K562 (cell line): ENCODE results near the gene WBP2NL. TPM values are rescaled to one million over a fixed set of nuclear protein-coding genes. Genes with fewer than 3 reads are reported as not detected.

Experiments
- ATAC-seq: fragments of 200-7000 bp; cut with Tn5 transposase; 3 replicates; pipeline ENCODE4 v1.9.1; 2020; ENCODE audit warnings: moderate library complexity
- BruUV-seq: library from RNA; stranded (reverse); fragments of 400-500 nt; replicated peaks from 2 replicates; lab custom pipeline; 2021; lab: Mats Ljungman, UMichigan
- CTCF ChIA-PET: fragments of 300-600 bp; formaldehyde crosslinking; extraction: SDS; loops from one replicate; lab custom pipeline; 2021; ENCODE audit warnings: low intra/inter-chr PET ratio; lab: Yijun Ruan, JAX
- POLR2A ChIA-PET: fragments of 300-600, 350-650 bp; sonication (Branson Sonifier 250); formaldehyde crosslinking; extraction: SDS; loops from one replicate; lab custom pipeline; 2021; ENCODE audit warnings: antibody characterized with exemption, inconsistent platforms; lab: Yijun Ruan, JAX
- DNase-seq, 4 experiments: peaks; one replicate each; pipeline versions ENCODE4 v3.0.0 to v3.0.0-alpha.2; 2011 to 2018; ENCODE audit warnings: low spot score in 3 of 4, mixed read lengths in 3 of 4; ENCODE audit errors: extremely low read depth in 1 of 4
- FAIRE-seq: peaks from 2 replicates; lab custom pipeline; 2011; peaks lifted over from hg19 to GRCh38; lab: Jason Lieb, UNC
- H2AFZ ChIP-seq: 2 replicates; pipeline ENCODE4 v1.6.0; 2011; ENCODE audit warnings: low read depth, low read length, control low read depth, inconsistent platforms
- H3K27ac ChIP-seq: fragments of 200-600 bp; 3 replicates; pipeline ENCODE4 v1.8.0; 2011; ENCODE audit warnings: low read depth, mild to moderate bottlenecking, control low read depth, inconsistent platforms, low read length, moderate library complexity, mixed read lengths; ENCODE audit errors: extremely low read depth
- H3K27me3 ChIP-seq, 2 experiments: fragments of 300-600 bp in 1 of 2; 2 replicates in 1 of 2; 3 replicates in 1 of 2; pipeline versions ENCODE4 v1.6.0 to v1.8.0; 2011; ENCODE audit warnings: inconsistent platforms in 2 of 2, low read length in 2 of 2, mild to moderate bottlenecking in 1 of 2, mixed read lengths in 1 of 2, moderate library complexity in 1 of 2; ENCODE audit not compliant: control insufficient read depth in 2 of 2, insufficient read depth in 2 of 2
- H3K36me3 ChIP-seq: fragments of 300-600 bp; 3 replicates; pipeline ENCODE4 v1.8.0; 2011; ENCODE audit warnings: mild to moderate bottlenecking, low read length, inconsistent platforms; ENCODE audit not compliant: control insufficient read depth, insufficient read depth
- H3K4me1 ChIP-seq, 2 experiments: fragments of 200-600 bp in 1 of 2; replicated peaks in 1 of 2; 2 replicates in 1 of 2; 3 replicates in 1 of 2; pipeline versions ENCODE4 v1.5.1 to v1.8.0; 2011; ENCODE audit warnings: inconsistent platforms in 2 of 2, low read length in 2 of 2, mild to moderate bottlenecking in 1 of 2, mixed read lengths in 1 of 2, moderate library complexity in 1 of 2; ENCODE audit not compliant: control insufficient read depth in 2 of 2, insufficient read depth in 2 of 2
- H3K4me2 ChIP-seq: 2 replicates; pipeline ENCODE4 v1.6.1; 2011; ENCODE audit warnings: low read length, control low read depth, inconsistent platforms, mixed read lengths; ENCODE audit not compliant: insufficient read depth
- H3K4me3 ChIP-seq: fragments of 200-600 bp; sonication (generic), shearing (Covaris generic); 2 replicates; pipeline ENCODE4 v1.5.1; 2016; ENCODE audit warnings: control low read depth, inconsistent platforms
- H3K79me2 ChIP-seq: fragments of 200-600 bp; 3 replicates; pipeline ENCODE4 v1.8.0; 2011; ENCODE audit warnings: low read length, inconsistent platforms; ENCODE audit not compliant: control insufficient read depth, insufficient read depth
- H3K9ac ChIP-seq, 2 experiments: 2 replicates each; pipeline versions ENCODE4 v1.6.0 to v1.6.1; 2011; ENCODE audit warnings: low read depth in 2 of 2, low read length in 2 of 2, control low read depth in 1 of 2, inconsistent platforms in 1 of 2, mild to moderate bottlenecking in 1 of 2, mixed read lengths in 1 of 2; ENCODE audit not compliant: insufficient read depth in 1 of 2
- H3K9me1 ChIP-seq: one replicate; pipeline ENCODE4 v1.6.0; 2011; ENCODE audit warnings: inconsistent platforms, mild to moderate bottlenecking, low read length, moderate library complexity; ENCODE audit not compliant: control insufficient read depth, insufficient read depth
- H3K9me3 ChIP-seq: replicated peaks from 2 replicates; pipeline ENCODE4 v1.5.1; 2011; ENCODE audit warnings: low read depth, low read length, inconsistent platforms; ENCODE audit not compliant: control insufficient read depth, insufficient read depth
- H4K20me1 ChIP-seq: replicated peaks from 2 replicates; pipeline ENCODE4 v1.6.1; 2011; ENCODE audit warnings: low read length, inconsistent platforms, mixed read lengths; ENCODE audit not compliant: control insufficient read depth, insufficient read depth
- CREB1 ChIP-seq, 2 experiments: sonication (generic) in 1 of 2; formaldehyde crosslinking in 1 of 2; IDR thresholded peaks; 2 replicates each; pipeline versions ENCODE4 v1.6.1 to v1.8.0; 2012 to 2022; ENCODE audit warnings: inconsistent platforms in 1 of 2, mild to moderate bottlenecking in 1 of 2, missing genetic modification reagents in 1 of 2, moderate library complexity in 1 of 2
- CXXC5 ChIP-seq: fragments of 250-450 bp; sonication (Bioruptor Pico); IDR thresholded peaks from 2 replicates; pipeline ENCODE4 v1.8.0; 2022; ENCODE audit warnings: inconsistent platforms, mild to moderate bottlenecking, moderate library complexity
- ELF1 ChIP-seq: fragments of 200-800 bp; sonication (Bioruptor generic); IDR thresholded peaks from 2 replicates; pipeline ENCODE4 v1.6.1; 2016; ENCODE audit warnings: missing genetic modification characterization, missing compliant biosample characterization
- GTF2F1 ChIP-seq: IDR thresholded peaks from 2 replicates; pipeline ENCODE4 v1.6.1; 2011; ENCODE audit warnings: low read depth, low read length, improper control_type of control experiment
- HBP1 ChIP-seq: fragments of 450-650 bp; formaldehyde crosslinking; IDR thresholded peaks from 2 replicates; pipeline ENCODE4 v1.4.0; 2022; ENCODE audit warnings: missing genetic modification characterization
- HDGF ChIP-seq: fragments of 450-650 bp; IDR thresholded peaks from 2 replicates; pipeline ENCODE4 v1.6.1; 2016
- IFI16 ChIP-seq: fragments of 250-450 bp; sonication (Bioruptor Pico); IDR thresholded peaks from 2 replicates; pipeline ENCODE4 v2.1.2; 2022; ENCODE audit warnings: mild to moderate bottlenecking, inconsistent platforms
- IRF2 ChIP-seq: sonication (generic); formaldehyde crosslinking; IDR thresholded peaks from 2 replicates; pipeline ENCODE4 v1.8.1; 2022; ENCODE audit warnings: mild to moderate bottlenecking, missing genetic modification reagents
- POU5F1 ChIP-seq: fragments of 150-350 bp; IDR thresholded peaks from 2 replicates; pipeline ENCODE4 v1.6.1; 2014; ENCODE audit warnings: borderline replicate concordance, low read length, low read depth, mild to moderate bottlenecking; ENCODE audit not compliant: partially characterized antibody
- PYGO2 ChIP-seq: fragments of 450-650 bp; IDR thresholded peaks from 2 replicates; pipeline ENCODE4 v1.6.1; 2016; ENCODE audit warnings: mild to moderate bottlenecking, missing genetic modification characterization, moderate library complexity, missing compliant biosample characterization
- RNF2 ChIP-seq: sonication (generic); IDR thresholded peaks from 2 replicates; pipeline ENCODE4 v1.6.1; 2016
- SMAD1 ChIP-seq: fragments of 150-350 bp; IDR thresholded peaks from 2 replicates; pipeline ENCODE4 v1.6.1; 2014; ENCODE audit warnings: low read length, low read depth; ENCODE audit not compliant: partially characterized antibody
- SP1 ChIP-seq: sonication (generic); formaldehyde crosslinking; IDR thresholded peaks from 2 replicates; pipeline ENCODE4 v1.8.1; 2022; ENCODE audit warnings: mild to moderate bottlenecking, missing genetic modification reagents
- TFAM ChIP-seq: fragments of 250-450 bp; sonication (Bioruptor Pico); conservative IDR thresholded peaks from 2 replicates; pipeline ENCODE4 v1.5.0; 2021; ENCODE audit warnings: mild to moderate bottlenecking, moderate library complexity
- TSC22D4 ChIP-seq: fragments of 450-650 bp; IDR thresholded peaks from 2 replicates; pipeline ENCODE4 v1.6.1; 2016; ENCODE audit warnings: missing genetic modification characterization, missing biosample characterization, control low read depth
- ZSCAN29 ChIP-seq: fragments of 450-650 bp; IDR thresholded peaks from 2 replicates; pipeline ENCODE4 v1.6.1; 2017
- ZZZ3 ChIP-seq: fragments of 450-650 bp; IDR thresholded peaks from 2 replicates; pipeline ENCODE4 v1.6.1; 2016; ENCODE audit warnings: antibody characterized with exemption, mild to moderate bottlenecking, moderate library complexity
- WGBS: fragments of 100-300 bp; shearing (Covaris generic); methylation state at CpG from one replicate; pipeline ENCODE4 v1.1.6; 2016; ENCODE audit warnings: low coverage, mixed read lengths; ENCODE audit not compliant: insufficient coverage; ENCODE audit errors: missing lambda C conversion rate; 5-methylcytosine and 5-hydroxymethylcytosine counted together
- in situ Hi-C: fragments of 300-500 bp; cut with MboI; formaldehyde crosslinking; loops from 4 replicates; pipeline ENCODE4 v1.15.0; 2018; ENCODE audit warnings: inconsistent platforms, mixed read lengths
- intact Hi-C: fragments of 100-400 bp; cut with micrococcal nuclease; formaldehyde crosslinking; loops from 2 replicates; pipeline ENCODE4 v1.14.2; 2022
- polyA plus RNA-seq, 8 experiments: library from polyadenylated mRNA; depleted of rRNA in 4 of 8; stranded (reverse) in 5 of 8; unstranded in 3 of 8; fragments of >200 nt; fragmentation: Nextera tagmentation in 2 of 8; fragmentation: Illumina TruSeq in 1 of 8; extraction: Ambion mirVana in 2 of 8; extraction: Trizol in 1 of 8; gene quantifications; 2 replicates each; pipeline versions ENCODE4 v1.2.1 to v1.2.3, GENCODE V29; 2011 to 2014; ENCODE audit warnings: inconsistent platforms in 1 of 8, missing spikeins in 1 of 8
- total RNA-seq, 7 experiments: library from RNA; depleted of rRNA in 6 of 7; stranded (reverse); fragments of >200 nt in 6 of 7; fragmentation: Illumina TruSeq in 2 of 7; extraction: Trizol in 2 of 7; gene quantifications; 2 replicates each; pipeline versions ENCODE4 v1.2.1 to v1.2.3, GENCODE V29; 2011 to 2021; ENCODE audit warnings: low replicate concordance in 1 of 7
- TF ChIP-seq, protein P1 (sequence below): fragments of 450-650 bp; formaldehyde crosslinking; IDR thresholded peaks from 2 replicates; pipeline ENCODE4 v1.4.0; 2020; ENCODE audit warnings: mild to moderate bottlenecking, moderate library complexity

The WBP2NL gene
- total and polyA plus RNA-seq, 9 of the 15 experiments (the other 6 are each of a cell fraction or from before 2014, with no cell fraction given): not detected

GRCh38 chr22:42060489-42060888 lies 61.9 kb downstream of the WBP2NL start:
- WGBS: 90% methylated on average over 4 of the region's 5 CpGs

More at GRCh38 chr22:42060489-42060888, 61.9 kb downstream of the WBP2NL start:
- no peak for FAIRE-seq
- no peak overlapping the region for H2AFZ ChIP-seq
- no peak for TF ChIP-seq TSC22D4 (tag)
- TF ChIP-seq CXXC5 (CRISPR knock-in tag): no peak
- TF ChIP-seq HDGF: no peak
- no peak for TF ChIP-seq IFI16
- no peak for TF ChIP-seq IRF2 (CRISPR knock-in tag)
- no peak for TF ChIP-seq GTF2F1
- no peak for TF ChIP-seq ZSCAN29
- no peak for TF ChIP-seq HBP1
- no peak for TF ChIP-seq TFAM (CRISPR knock-in tag)
- TF ChIP-seq PYGO2 (tag): no peak
- TF ChIP-seq POU5F1: no peak
- TF ChIP-seq CREB1 (IDR thresholded peaks at IDR 0.05): no peak
- TF ChIP-seq CREB1 (CRISPR knock-in tag; IDR thresholded peaks at IDR 0.05): no peak
- no peak for TF ChIP-seq SP1 (CRISPR knock-in tag)
- TF ChIP-seq RNF2: no peak
- no peak for TF ChIP-seq ZZZ3
- TF ChIP-seq ELF1: no peak
- TF ChIP-seq SMAD1: no peak
- TF ChIP-seq, protein P1, sequence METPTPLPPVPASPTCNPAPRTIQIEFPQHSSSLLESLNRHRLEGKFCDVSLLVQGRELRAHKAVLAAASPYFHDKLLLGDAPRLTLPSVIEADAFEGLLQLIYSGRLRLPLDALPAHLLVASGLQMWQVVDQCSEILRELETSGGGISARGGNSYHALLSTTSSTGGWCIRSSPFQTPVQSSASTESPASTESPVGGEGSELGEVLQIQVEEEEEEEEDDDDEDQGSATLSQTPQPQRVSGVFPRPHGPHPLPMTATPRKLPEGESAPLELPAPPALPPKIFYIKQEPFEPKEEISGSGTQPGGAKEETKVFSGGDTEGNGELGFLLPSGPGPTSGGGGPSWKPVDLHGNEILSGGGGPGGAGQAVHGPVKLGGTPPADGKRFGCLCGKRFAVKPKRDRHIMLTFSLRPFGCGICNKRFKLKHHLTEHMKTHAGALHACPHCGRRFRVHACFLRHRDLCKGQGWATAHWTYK (CRISPR knock-in tag): no peak
- H3K27me3 ChIP-seq: no peaks in the 10 kb centered on the region
- DNase-seq: no peak
- H3K9me1 ChIP-seq: no peaks in the 10 kb centered on the region
- peaks cover 39% of the 10 kb centered on the region; the same call in 2 of the 3 replicates for H3K36me3 ChIP-seq
- H3K4me2 ChIP-seq: no peak overlapping the region
- no peak overlapping the region for H3K27ac ChIP-seq
- no peak for ATAC-seq
- intact Hi-C loops: no loop called here
- no TSS peak for BruUV-seq
- ChIA-PET CTCF (no interaction called here), POLR2A (interaction anchor here (0.5 kb wide), 1 partner anchor 114 kb away, joined by 3 read pairs; no protein-coding TSS in a partner anchor)
- no peaks in the 10 kb centered on the region; the same call in none of the 2 replicates for H3K9me3 ChIP-seq
- H4K20me1 ChIP-seq: no peaks in the 10 kb centered on the region
- in situ Hi-C loops: no loop called here
- no peak overlapping the region for H3K4me3 ChIP-seq
- H3K9ac ChIP-seq: no peak overlapping the region
- H3K4me1 ChIP-seq: no peaks in the 10 kb centered on the region
- H3K79me2 ChIP-seq: no peaks in the 10 kb centered on the region
